CD4-positive, alpha-beta T cell treated with Interleukin-6 for 4 hours (primary cell): ENCODE results near the gene LYG1.
"Not testable (repeated sequence)": the region's sequence is repeated elsewhere in the genome, so short reads cannot be mapped to it uniquely, and the experiment has no call there.

Experiments
- DNase-seq: peaks from one replicate; pipeline ENCODE4 v3.0.0-alpha.2; 2020; ENCODE audit warnings: mixed read lengths

LYG1 gene

DNA sequence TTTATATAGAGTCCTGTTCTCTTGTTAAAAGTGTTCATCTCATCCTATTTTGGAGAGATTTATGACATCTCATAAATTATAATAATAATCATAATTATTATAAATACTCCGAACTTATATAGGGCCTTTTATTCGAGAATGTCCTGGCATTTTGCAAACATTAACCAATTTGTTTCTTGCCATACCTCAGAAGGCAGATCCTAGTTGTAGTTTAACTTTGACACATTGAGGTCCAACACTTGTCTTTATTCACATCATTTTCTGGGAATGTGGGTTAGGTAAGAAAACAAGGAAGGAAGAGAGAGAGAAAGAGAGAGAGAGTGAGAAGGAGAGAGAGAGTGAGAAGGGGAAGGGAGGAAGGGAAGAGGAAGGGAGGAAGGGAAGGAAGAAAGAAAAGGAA lies at the start of gene LYG1:
TSS of gene LYG1 (minus strand) at position 101 of the 400 bp plus-strand sequence. CDS start 5,527 bp downstream, outside the sequence.
- DNase-seq, result not testable (repeated sequence)

DNA sequence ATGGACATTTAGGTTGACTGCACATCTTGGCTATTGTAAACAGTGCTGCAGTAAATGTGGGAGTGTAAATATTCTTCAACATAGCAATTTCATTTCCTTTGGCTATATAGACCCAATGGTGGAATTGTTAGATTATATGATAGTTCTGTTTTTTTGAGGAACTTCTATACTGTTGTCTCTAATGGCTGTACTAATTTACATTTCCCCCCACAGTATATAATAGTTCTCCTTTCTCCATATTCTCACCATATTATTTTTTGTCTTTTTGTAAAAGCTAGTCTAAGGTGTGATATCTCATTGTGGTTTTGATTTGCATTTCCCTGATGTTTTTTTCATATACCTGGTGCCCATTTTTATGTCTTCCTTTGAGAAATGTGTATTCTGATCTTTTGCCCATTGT lies 49.2 kb upstream of the LYG1 start:
- no peak for DNase-seq

GRCh38 chr2:99348173-99348572 lies 47.2 kb upstream of the LYG1 start:
- DNase-seq, result no peak

GRCh38 chr2:99346218-99346617 lies 45.2 kb upstream of the LYG1 start:
- no peak for DNase-seq

DNA sequence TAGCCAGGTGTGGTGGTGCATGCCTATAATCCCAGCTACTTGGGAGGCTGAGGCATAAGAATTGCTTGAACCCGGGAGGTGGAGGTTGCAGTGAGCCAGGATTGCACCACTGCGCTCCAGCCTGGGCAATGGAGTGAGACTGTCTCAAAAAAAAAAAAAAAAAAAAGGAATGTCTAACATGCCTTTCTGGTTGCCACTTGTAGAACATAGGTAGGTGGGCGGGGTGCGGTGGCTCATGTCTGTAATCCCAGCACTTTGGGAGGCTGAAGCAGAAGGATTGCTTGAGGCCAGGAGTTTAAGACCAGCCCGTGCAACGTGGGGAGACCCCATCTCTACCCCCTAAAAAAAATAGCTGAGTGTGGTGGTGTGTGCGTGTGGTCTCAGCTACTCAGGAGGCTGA lies 44.4 kb upstream of the LYG1 start:
- not testable (repeated sequence) for DNase-seq

DNA sequence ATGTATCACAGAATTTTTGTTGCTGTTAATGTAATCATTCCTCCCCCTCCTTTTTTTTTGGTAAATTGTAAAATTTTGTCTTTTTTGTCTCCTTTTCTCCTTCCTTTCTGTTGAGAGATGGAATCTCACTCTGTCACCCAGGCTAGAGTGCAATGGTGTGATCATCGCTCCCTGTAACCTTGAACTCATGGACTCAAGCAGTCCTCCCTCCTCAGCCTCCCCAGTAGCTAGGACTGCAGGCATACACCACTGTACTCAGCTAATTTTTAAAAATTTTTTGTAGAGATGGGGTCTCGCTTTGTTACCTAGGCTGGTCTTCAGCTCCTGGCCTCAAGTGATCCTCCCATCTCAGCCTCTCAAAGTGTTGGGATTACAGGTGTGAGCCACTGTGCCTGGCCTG lies 41.5 kb upstream of the LYG1 start:
- no peak for DNase-seq

DNA sequence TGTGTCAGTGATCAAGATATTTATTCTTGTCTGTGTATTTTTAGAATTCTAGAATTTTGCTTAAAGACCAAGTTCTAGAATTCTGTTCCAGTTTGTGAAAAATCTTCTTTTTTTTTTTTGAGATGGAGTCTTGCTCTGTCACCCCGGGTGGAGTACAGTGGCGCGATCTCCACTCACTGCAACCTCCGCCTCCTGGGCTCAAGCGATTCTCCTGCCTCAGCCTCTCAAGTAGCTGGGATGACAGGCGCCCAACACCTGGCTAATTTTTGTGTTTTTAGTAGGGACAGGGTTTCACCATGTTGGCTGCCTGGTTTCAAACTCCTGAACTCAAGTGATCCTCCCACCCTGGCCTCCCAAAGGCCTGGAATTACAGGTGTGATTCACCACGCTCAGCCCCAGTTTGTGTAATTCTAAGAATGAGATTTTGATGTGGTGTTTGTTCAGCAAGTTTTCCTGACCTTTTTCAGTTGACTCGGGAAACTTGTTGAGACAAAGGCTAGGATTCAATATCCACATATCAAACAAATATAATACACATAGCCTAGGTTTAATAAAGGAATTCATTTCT lies 39.8 kb upstream of the LYG1 start:
- no peak for DNase-seq

GRCh38 chr2:99338029-99338585 lies 37.1 kb upstream of the LYG1 start:
- DNase-seq, result no peak

GRCh38 chr2:99337113-99338028 lies 36.4 kb upstream of the LYG1 start, which contains the start of gene EIF5B:
EIF5B (plus strand) TSS chr2:99337389; CDS start chr2:99337555, 166 bp downstream.
- peak; percentile 96 for DNase-seq

- DNase-seq, result no peak
Measured at GRCh38 chr2:99336804-99337112, 35.8 kb upstream of the LYG1 start.

GRCh38 chr2:99335911-99336803 lies 35.2 kb upstream of the LYG1 start, which contains the start of gene TXNDC9:
TXNDC9 (minus strand) TSS chr2:99336333; CDS start chr2:99333210, 3,123 bp downstream.
- peak; percentile 98 for DNase-seq

DNA sequence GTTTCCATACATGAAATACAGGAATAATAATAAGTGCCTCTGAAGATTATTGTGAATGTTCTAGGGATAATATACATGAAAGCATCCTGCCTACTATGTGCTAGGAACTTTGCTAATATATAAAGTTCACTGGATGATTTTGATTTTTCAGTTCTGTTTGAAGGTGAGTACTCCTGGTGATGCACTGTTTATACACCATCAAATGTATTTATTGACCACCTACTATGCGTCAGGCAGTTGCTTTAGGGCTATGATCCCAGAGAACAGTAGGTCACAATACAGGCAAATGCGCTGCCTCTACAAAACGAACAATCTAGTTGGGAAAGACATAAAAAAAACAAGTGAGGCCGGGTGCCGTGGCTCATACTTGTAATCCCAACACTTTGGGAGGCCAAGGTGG lies 24.4 kb upstream of the LYG1 start:
- DNase-seq, result no peak

GRCh38 chr2:99317873-99318200 lies 16.8 kb upstream of the LYG1 start:
- DNase-seq, result not testable (repeated sequence)

- no peak for DNase-seq
Measured at GRCh38 chr2:99317161-99317872, 16.3 kb upstream of the LYG1 start.

DNA sequence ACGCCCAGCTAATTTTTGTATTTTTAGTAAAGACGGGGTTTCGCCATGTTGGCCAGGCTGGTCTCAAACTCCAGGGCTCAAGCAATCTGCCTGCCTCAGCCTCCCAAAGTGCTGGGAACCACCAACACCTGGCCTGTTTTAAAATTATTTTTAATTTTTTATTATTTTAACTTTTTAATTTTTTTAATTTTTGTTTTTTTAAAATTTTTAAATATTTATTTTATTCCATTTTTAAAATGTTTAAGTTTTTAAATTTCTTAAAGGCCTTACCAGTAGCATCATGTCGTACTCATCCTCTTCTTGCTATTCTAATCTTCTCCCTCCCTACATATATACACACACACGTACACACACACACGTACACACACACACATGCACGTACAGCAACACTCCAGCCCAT lies 1.4 kb downstream of the LYG1 start:
- no peak for DNase-seq

DNA sequence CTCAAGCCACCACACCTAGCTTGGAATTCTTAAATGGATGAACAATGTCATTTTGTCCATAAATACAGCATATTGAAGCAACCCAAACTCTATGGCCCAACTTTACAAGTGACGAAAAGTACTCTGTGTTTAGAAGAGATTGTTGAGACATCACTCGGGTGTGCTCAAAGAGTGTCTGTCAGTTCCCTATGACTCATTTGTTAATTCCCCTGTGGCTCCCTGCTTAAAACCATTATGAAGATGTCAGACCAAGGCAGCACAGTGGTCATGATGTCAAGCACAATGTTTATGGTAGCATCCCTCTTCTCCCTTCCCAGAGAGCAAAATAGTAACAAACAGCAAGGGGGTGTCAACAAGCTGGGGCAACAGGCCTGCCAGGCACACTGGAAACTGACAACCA lies 3.0 kb downstream of the LYG1 start:
- no peak for DNase-seq

DNA sequence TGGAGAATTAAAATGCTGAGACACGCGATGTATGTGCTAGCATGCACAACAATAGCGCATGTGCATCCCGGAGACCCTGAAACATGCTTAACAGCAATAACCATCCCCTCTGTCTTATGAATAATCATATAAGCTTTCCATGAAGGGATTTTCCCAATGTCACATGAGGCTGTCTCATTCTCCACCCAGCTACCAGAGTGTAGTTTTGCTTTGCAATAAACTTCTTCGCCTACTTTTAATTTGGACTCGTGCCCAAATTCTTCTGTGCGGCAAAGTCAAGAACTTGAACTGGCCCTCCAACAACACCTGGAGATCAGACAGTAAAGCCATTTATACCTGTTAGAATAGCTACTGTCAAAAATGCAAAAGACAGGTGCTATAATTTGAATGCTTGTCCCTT lies 15.5 kb downstream of the LYG1 start:
- DNase-seq, result no peak

- DNase-seq, result no peak
Measured at GRCh38 chr2:99279969-99280695, 20.9 kb downstream of the LYG1 start.

DNA sequence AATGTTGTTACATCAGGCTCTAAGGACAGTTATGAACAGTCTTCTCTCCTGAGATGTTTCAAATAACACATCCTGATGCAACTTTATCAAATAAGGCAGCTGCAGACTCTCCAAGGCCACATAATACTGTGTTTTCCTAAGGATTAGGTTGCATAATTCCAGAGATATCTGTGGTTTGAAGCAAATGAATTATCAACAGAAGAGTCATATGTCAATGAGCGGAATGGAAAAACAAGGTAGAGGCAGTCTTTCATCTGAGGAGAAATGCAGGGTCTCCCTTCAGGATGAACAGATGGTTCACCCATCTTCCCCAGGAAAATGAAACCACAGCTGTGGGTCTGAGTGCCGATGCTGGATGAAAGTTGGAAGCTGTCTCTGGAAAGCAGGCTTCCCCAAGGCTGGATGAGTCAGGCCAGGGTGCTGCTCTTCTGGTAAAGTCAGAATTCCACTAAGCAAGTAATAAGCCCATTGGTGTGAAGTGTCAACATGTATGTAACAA lies 22.2 kb downstream of the LYG1 start:
- DNase-seq, result no peak

GRCh38 chr2:99278195-99278765 lies 22.7 kb downstream of the LYG1 start:
- not testable (repeated sequence) for DNase-seq

GRCh38 chr2:99275882-99276281 lies 25.1 kb downstream of the LYG1 start:
- DNase-seq, result no peak
